ENCODE data around the gene GSTO1. TPM values are rescaled to one million over a fixed set of nuclear protein-coding genes. Genes with fewer than 3 reads are reported as not detected.

GSTO1 gene
- total and polyA plus RNA-seq, 2 donors from 2014 or later = 83.7 to 263 TPM

GRCh38 chr10:104259999-104260774, 5.5 kb downstream of the GSTO1 start:
- peak overlapping the region in 2 of 3 donors; percentile 6 to 19 for H3K4me3 ChIP-seq (ENCODE audit: low read length in 3 of 3)
- peak overlapping the region in 2 of 3 donors; percentile 13 to 31 for H3K9ac ChIP-seq (ENCODE audit: low read length in 3 of 3)
- H3K27me3 ChIP-seq (ENCODE audit: control insufficient read depth, insufficient read depth, low read length) = no peaks in the 10 kb centered on the region
- H3K36me3 ChIP-seq (ENCODE audit: control insufficient read depth in 2 of 3, insufficient read depth in 3 of 3, low read length in 3 of 3) = peaks cover 7 to 57% (median 20%) of the 10 kb centered on the region in 3 donors
- peaks cover 0 to 24% (median 17%) of the 10 kb centered on the region in 3 donors for H3K4me1 ChIP-seq (ENCODE audit: control insufficient read depth in 2 of 3, insufficient read depth in 2 of 3, low read depth in 1 of 3, low read length in 3 of 3)
- intact Hi-C loops (cut with DNase I) = no loop called here
- peak overlapping the region; percentile 59 to 73 for H3K27ac ChIP-seq (ENCODE audit: low read depth in 2 of 2, low read length in 2 of 2)
- no peaks in the 10 kb centered on the region for H3K9me3 ChIP-seq (ENCODE audit: control insufficient read depth in 2 of 3, insufficient read depth in 1 of 3, low read length in 3 of 3)
- FAIRE-seq = no peak
- TF ChIP-seq CTCF (IDR thresholded peaks at IDR 0.05; ENCODE audit: borderline replicate concordance, extremely low read depth, insufficient read depth) = no peak
- DNase-seq = no peak

- intact Hi-C loops (cut with DNase I) = no loop called here
- peaks cover 0 to 24% (median 17%) of the 10 kb centered on the region in 3 donors for H3K4me1 ChIP-seq (ENCODE audit: control insufficient read depth in 2 of 3, insufficient read depth in 2 of 3, low read depth in 1 of 3, low read length in 3 of 3)
Measured at GRCh38 chr10:104260775-104261115, 6.1 kb downstream of the GSTO1 start.

GRCh38 chr10:104262055-104262454, 7.4 kb downstream of the GSTO1 start:
- FAIRE-seq (no peak), DNase-seq (no peak)
- H3K27me3 ChIP-seq (ENCODE audit: control insufficient read depth, insufficient read depth, low read length) = no peaks in the 10 kb centered on the region
- intact Hi-C loops (cut with DNase I) = no loop called here
- no peaks in the 10 kb centered on the region for H3K9me3 ChIP-seq (ENCODE audit: control insufficient read depth in 2 of 3, insufficient read depth in 1 of 3, low read length in 3 of 3)
- no peak overlapping the region for H3K9ac ChIP-seq (ENCODE audit: low read length in 3 of 3)
- H3K27ac ChIP-seq (ENCODE audit: low read depth in 2 of 2, low read length in 2 of 2) = no peak overlapping the region
- TF ChIP-seq CTCF (IDR thresholded peaks at IDR 0.05; ENCODE audit: borderline replicate concordance, extremely low read depth, insufficient read depth) = no peak
- peaks cover 0 to 18% (median 17%) of the 10 kb centered on the region in 3 donors for H3K4me1 ChIP-seq (ENCODE audit: control insufficient read depth in 2 of 3, insufficient read depth in 2 of 3, low read depth in 1 of 3, low read length in 3 of 3)
- peaks cover 7 to 61% (median 26%) of the 10 kb centered on the region in 3 donors for H3K36me3 ChIP-seq (ENCODE audit: control insufficient read depth in 2 of 3, insufficient read depth in 3 of 3, low read length in 3 of 3)
- no peak overlapping the region for H3K4me3 ChIP-seq (ENCODE audit: low read length in 3 of 3)

More at GRCh38 chr10:104260775-104261115, 6.1 kb downstream of the GSTO1 start:
- DNase-seq (no peak), FAIRE-seq (no peak)
- no peak for TF ChIP-seq CTCF (IDR thresholded peaks at IDR 0.05; ENCODE audit: borderline replicate concordance, extremely low read depth, insufficient read depth)
- Histone ChIP-seq H3K27me3 (ENCODE audit: control insufficient read depth, insufficient read depth, low read length) (no peaks in the 10 kb centered on the region), H3K4me3 (ENCODE audit: low read length in 3 of 3) (no peak overlapping the region), H3K36me3 (ENCODE audit: control insufficient read depth in 2 of 3, insufficient read depth in 3 of 3, low read length in 3 of 3) (peaks cover 7 to 58% (median 24%) of the 10 kb centered on the region in 3 donors), H3K27ac (ENCODE audit: low read depth in 2 of 2, low read length in 2 of 2) (no peak overlapping the region), H3K9me3 (ENCODE audit: control insufficient read depth in 2 of 3, insufficient read depth in 1 of 3, low read length in 3 of 3) (no peaks in the 10 kb centered on the region), H3K9ac (ENCODE audit: low read length in 3 of 3) (no peak overlapping the region)
